GDM1 (cell line): ENCODE measurements around the gene SOWAHB.

Source experiments
- DNase-seq: peaks from one replicate; lab custom pipeline; 2025; lab: John Stamatoyannopoulos, UW

Gene SOWAHB

DNA sequence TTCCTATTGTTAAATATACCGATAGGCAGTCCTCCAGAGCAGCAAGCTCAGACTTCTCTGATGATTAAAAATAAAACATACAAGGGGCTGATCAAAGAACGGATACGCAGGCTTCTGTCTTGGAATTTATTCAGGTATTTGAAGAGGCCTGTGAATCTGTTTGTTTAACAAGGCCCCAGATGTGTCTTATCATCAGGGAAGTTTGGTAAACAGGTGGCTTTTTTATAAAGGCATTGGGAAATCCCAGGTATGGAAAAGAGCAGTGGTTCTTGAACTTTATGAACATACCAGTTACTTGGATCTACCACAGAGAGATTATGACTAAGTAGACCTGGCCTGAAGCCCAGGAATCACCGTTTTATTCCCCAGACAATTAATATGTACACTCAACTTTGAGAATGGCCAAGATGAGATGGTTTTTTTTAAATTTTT is 47.9 kb downstream of the SOWAHB start:
- no peak for DNase-seq
